ENCODE data around the gene IL5RA. TPM values are rescaled to one million over a fixed set of nuclear protein-coding genes. Genes with fewer than 3 reads are reported as not detected.

The IL5RA gene
- total RNA-seq, 1 experiment from 2014 or later: not detected

- TF ChIP-seq ZBTB33 (IDR thresholded peaks at IDR 0.05; ENCODE audit: extremely low read depth, insufficient replicate concordance, low read length): no peak
Measured at GRCh38 chr3:3137526-3137925, 27.4 kb upstream of the IL5RA start (continued).

- Histone ChIP-seq H4K20me1 (ENCODE audit: insufficient read depth) (peaks cover 15% of the 10 kb centered on the region; the same call in 1 of the 2 replicates), H3K9ac (ENCODE audit: low read length) (no peak overlapping the region), H2AFZ (ENCODE audit: low read depth, low read length, poor library complexity, severe bottlenecking) (no peak overlapping the region), H3K27ac (ENCODE audit: low read depth, low read length) (no peak overlapping the region), H3K27me3 (ENCODE audit: insufficient read depth, low read length) (no peaks in the 10 kb centered on the region), H3K9me3 (ENCODE audit: control insufficient read depth in 1 of 2, insufficient read depth in 1 of 2, low read depth in 1 of 2, low read length in 2 of 2) (no peaks in the 10 kb centered on the region), H3K4me3 (replicated peaks in 1 of 2; ENCODE audit: low read depth in 1 of 2, low read length in 2 of 2) (no peak overlapping the region), H3K79me2 (ENCODE audit: insufficient read depth, low read length) (peaks cover 86% of the 10 kb centered on the region), H3K36me3 (ENCODE audit: control insufficient read depth in 1 of 2, insufficient read depth in 2 of 2, low read length in 2 of 2) (peaks cover 35 to 39% of the 10 kb centered on the region in 2 experiments), H3K4me1 (ENCODE audit: control insufficient read depth in 1 of 2, insufficient read depth in 2 of 2, low read length in 2 of 2) (no peaks in the 10 kb centered on the region), H3K4me2 (ENCODE audit: low read length) (no peak overlapping the region), H3K9me2 (ENCODE audit: insufficient read depth) (no peaks in the 10 kb centered on the region)
- ATAC-seq (no peak), DNase-seq (ENCODE audit: low read depth, low spot score) (no peak)
- RAD21 ChIA-PET (ENCODE audit: low non-redundant PET in 1 of 2, low total read pairs in 2 of 2, uncharacterized antibody in 2 of 2, unreplicated experiment in 2 of 2): no interaction called here
- CTCF ChIA-PET: no interaction called here
- BruUV-seq (replicated peaks): no TSS peak
- POLR2A ChIA-PET: no interaction called here
- no peak for TF ChIP-seq SRF (IDR thresholded peaks at IDR 0.05; ENCODE audit: low read depth)
- no peak for TF ChIP-seq REST (IDR thresholded peaks at IDR 0.05; ENCODE audit: low read depth)
- no peak for TF ChIP-seq CEBPB (IDR thresholded peaks at IDR 0.05; ENCODE audit: low read depth)
- no peak for TF ChIP-seq ZFX (IDR thresholded peaks at IDR 0.05)
- TF ChIP-seq EGR1 (IDR thresholded peaks at IDR 0.05; ENCODE audit: low read depth): no peak
- TF ChIP-seq SP1 (IDR thresholded peaks at IDR 0.05; ENCODE audit: low read depth): no peak
- no peak for TF ChIP-seq POLR2AphosphoS5 (IDR thresholded peaks at IDR 0.05; ENCODE audit: low read depth, low read length)
- TF ChIP-seq ATF3 (IDR thresholded peaks at IDR 0.05): no peak
- no peak for TF ChIP-seq YY1 (IDR thresholded peaks at IDR 0.05; ENCODE audit: extremely low read depth, insufficient replicate concordance, low read depth, low read length)
- TF ChIP-seq EZH2 (IDR thresholded peaks at IDR 0.05): no peak
- TF ChIP-seq SIN3A (IDR thresholded peaks at IDR 0.05; ENCODE audit: low read depth): no peak
- no peak for TF ChIP-seq FOSL1 (IDR thresholded peaks at IDR 0.05; ENCODE audit: low read depth)
- intact Hi-C loops (cut with micrococcal nuclease): no loop called here
Measured at GRCh38 chr3:3134750-3135448, 24.7 kb upstream of the IL5RA start.
